ENCODE data around the gene JAM3. TPM values are rescaled to one million over a fixed set of nuclear protein-coding genes. Genes with fewer than 3 reads are reported as not detected.

Gene JAM3
- total RNA-seq, 1 experiment from 2014 or later, result not detected

DNA sequence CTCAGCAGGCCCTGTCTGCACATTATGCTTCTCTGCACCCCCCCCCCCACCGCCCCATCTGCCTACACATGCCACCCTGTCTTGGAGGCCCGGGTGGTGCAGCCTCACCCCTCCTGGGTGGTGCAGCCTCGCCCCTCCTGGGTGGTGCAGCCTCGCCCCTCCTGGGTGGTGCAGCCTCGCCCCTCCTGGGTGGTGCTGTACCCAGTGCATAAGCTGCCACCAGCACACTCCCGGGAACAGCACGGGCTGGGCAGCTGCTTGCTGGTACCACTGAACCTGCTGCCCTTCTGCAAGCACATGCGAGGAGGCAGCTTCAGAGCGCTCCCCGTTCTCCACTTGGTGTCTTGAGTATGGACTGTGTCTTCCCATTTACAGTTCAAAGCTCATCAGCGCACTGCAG, 85.6 kb downstream of the JAM3 start:
- Histone ChIP-seq H3K36me3 (ENCODE audit: low read depth) (peaks cover 4% of the 10 kb centered on the region), H3K27ac (no peak overlapping the region), H3K4me2 (no peak overlapping the region), H3K4me3 (no peak overlapping the region), H3K9me3 (ENCODE audit: insufficient read depth, low read depth) (no peaks in the 10 kb centered on the region), H3F3A (ENCODE audit: insufficient read depth, low read depth) (no peaks in the 10 kb centered on the region), H3K79me2 (ENCODE audit: low read depth) (no peaks in the 10 kb centered on the region), H3K4me1 (replicated peaks; ENCODE audit: insufficient read depth) (no peaks in the 10 kb centered on the region), H4K20me1 (ENCODE audit: insufficient read depth) (no peaks in the 10 kb centered on the region), H2AFZ (no peak overlapping the region), H3K27me3 (ENCODE audit: insufficient read depth, low read depth) (no peaks in the 10 kb centered on the region), H3K9me2 (ENCODE audit: insufficient read depth) (no peaks in the 10 kb centered on the region)
- no peak for DNase-seq
- no TSS peak for BruUV-seq (replicated peaks)
- POLR2A ChIA-PET (ENCODE audit: unreplicated experiment), result no interaction called here
- intact Hi-C loops (cut with micrococcal nuclease; ENCODE audit: unreplicated experiment), result no loop called here
- CTCF ChIA-PET, result interaction anchor here (0.6 kb wide), 1 partner anchor 99 kb away, joined by 4 read pairs; the partner anchor contains the start of genes ACAD8 and THYN1
- TF ChIP-seq, protein P1, sequence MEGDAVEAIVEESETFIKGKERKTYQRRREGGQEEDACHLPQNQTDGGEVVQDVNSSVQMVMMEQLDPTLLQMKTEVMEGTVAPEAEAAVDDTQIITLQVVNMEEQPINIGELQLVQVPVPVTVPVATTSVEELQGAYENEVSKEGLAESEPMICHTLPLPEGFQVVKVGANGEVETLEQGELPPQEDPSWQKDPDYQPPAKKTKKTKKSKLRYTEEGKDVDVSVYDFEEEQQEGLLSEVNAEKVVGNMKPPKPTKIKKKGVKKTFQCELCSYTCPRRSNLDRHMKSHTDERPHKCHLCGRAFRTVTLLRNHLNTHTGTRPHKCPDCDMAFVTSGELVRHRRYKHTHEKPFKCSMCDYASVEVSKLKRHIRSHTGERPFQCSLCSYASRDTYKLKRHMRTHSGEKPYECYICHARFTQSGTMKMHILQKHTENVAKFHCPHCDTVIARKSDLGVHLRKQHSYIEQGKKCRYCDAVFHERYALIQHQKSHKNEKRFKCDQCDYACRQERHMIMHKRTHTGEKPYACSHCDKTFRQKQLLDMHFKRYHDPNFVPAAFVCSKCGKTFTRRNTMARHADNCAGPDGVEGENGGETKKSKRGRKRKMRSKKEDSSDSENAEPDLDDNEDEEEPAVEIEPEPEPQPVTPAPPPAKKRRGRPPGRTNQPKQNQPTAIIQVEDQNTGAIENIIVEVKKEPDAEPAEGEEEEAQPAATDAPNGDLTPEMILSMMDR (conservative IDR thresholded peaks at IDR 0.05), result no peak
- no peak for TF ChIP-seq EZH2 (IDR thresholded peaks at IDR 0.05; ENCODE audit: low read depth)

DNA sequence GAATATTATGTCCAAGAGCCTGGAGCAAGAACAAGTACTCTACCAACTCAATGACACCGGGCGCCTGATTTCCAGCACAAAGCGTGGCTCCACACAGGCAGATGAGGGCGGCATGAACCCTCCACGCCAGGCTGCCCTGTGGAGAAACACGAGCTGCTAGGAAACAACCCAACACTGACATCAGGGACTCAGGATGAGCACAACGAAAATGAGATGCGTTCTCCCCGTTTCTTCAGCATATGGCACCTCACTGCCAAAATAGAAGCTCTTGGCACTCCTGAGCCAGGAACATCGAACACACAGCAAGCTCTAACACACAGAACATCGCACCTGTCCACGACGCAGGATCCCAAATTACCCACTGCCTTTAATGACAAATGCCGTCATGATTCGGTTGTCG, 86.6 kb downstream of the JAM3 start:
- H3K79me2 ChIP-seq (ENCODE audit: low read depth), result no peaks in the 10 kb centered on the region
- H3K9me3 ChIP-seq (ENCODE audit: insufficient read depth, low read depth), result no peaks in the 10 kb centered on the region
- H3K9me2 ChIP-seq (ENCODE audit: insufficient read depth), result no peaks in the 10 kb centered on the region
- no peak overlapping the region for H3K4me3 ChIP-seq
- no peaks in the 10 kb centered on the region for H3K27me3 ChIP-seq (ENCODE audit: insufficient read depth, low read depth)
- H4K20me1 ChIP-seq (ENCODE audit: insufficient read depth), result no peaks in the 10 kb centered on the region
- H3K4me1 ChIP-seq (replicated peaks; ENCODE audit: insufficient read depth), result no peaks in the 10 kb centered on the region
- H3K36me3 ChIP-seq (ENCODE audit: low read depth), result peaks cover 4% of the 10 kb centered on the region
- no TSS peak for BruUV-seq (replicated peaks)
- CTCF ChIA-PET, result no interaction called here
- no peak overlapping the region for H2AFZ ChIP-seq
- H3K27ac ChIP-seq, result no peak overlapping the region
- DNase-seq, result no peak
- no peak overlapping the region for H3K4me2 ChIP-seq
- POLR2A ChIA-PET (ENCODE audit: unreplicated experiment), result no interaction called here
- no peaks in the 10 kb centered on the region for H3F3A ChIP-seq (ENCODE audit: insufficient read depth, low read depth)
- intact Hi-C loops (cut with micrococcal nuclease; ENCODE audit: unreplicated experiment), result no loop called here
- no peak for TF ChIP-seq EZH2 (IDR thresholded peaks at IDR 0.05; ENCODE audit: low read depth)
- TF ChIP-seq, protein P1 (conservative IDR thresholded peaks at IDR 0.05), result no peak

DNA sequence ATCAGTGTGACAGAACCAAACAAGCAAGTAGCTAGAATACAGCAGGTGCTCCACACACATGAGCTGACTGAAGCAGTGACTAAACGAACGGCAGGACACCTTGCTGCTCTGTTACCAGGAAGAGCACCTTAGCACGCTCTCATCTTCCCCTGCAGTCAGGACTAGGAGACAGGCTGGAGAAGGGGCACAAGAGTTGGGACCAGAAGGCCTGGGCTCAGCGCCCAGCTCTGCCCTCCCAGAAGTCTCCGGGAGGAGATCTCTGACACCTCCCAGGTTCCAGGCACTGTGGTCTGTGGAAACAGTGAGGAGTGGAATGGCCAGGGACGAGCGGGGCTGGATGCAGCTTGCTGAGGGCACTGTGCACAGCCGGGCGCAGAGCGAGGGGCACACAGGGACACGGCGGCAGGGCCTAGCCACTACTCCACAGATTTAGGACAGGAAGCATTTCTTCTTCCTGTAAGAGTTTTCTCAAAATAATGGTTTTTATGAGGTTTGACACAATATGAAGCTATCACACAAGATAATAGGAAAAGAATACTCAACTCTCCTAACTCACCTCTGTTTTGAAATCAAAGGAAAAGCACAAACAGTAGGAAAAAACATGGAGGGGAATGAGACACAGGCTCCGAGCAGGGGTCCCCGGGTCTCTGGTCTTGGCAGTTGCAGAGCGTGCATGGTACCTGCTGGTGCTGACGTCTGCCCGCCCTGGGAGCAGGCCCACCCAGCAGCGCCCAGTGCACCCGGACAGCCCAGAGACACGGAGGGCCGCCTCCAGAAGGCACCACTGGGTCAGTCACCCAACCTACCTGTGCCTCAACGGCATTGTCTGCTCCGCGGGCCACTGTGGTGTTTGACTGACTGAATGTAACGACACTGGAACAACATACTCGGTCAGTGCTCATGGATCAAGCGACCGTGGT, 87.3 kb downstream of the JAM3 start:
- intact Hi-C loops (cut with micrococcal nuclease; ENCODE audit: unreplicated experiment), result no loop called here
- H4K20me1 ChIP-seq (ENCODE audit: insufficient read depth), result no peaks in the 10 kb centered on the region
- POLR2A ChIA-PET (ENCODE audit: unreplicated experiment), result no interaction called here
- H2AFZ ChIP-seq, result no peak overlapping the region
- H3K4me1 ChIP-seq (replicated peaks; ENCODE audit: insufficient read depth), result no peaks in the 10 kb centered on the region
- BruUV-seq (replicated peaks), result no TSS peak
- no peaks in the 10 kb centered on the region for H3K79me2 ChIP-seq (ENCODE audit: low read depth)
- no peak overlapping the region for H3K4me2 ChIP-seq
- no peaks in the 10 kb centered on the region for H3K9me3 ChIP-seq (ENCODE audit: insufficient read depth, low read depth)
- H3K9me2 ChIP-seq (ENCODE audit: insufficient read depth), result no peaks in the 10 kb centered on the region
- CTCF ChIA-PET, result no interaction called here
- no peak overlapping the region for H3K4me3 ChIP-seq
- H3K27me3 ChIP-seq (ENCODE audit: insufficient read depth, low read depth), result no peaks in the 10 kb centered on the region
- peaks cover 4% of the 10 kb centered on the region for H3K36me3 ChIP-seq (ENCODE audit: low read depth)
- TF ChIP-seq, protein P1 (conservative IDR thresholded peaks at IDR 0.05), result no peak
- TF ChIP-seq EZH2 (IDR thresholded peaks at IDR 0.05; ENCODE audit: low read depth), result no peak
- DNase-seq, result no peak
- H3K27ac ChIP-seq, result no peak overlapping the region
- no peaks in the 10 kb centered on the region for H3F3A ChIP-seq (ENCODE audit: insufficient read depth, low read depth)
